Hindlimb muscle (tissue), 1 donor: ENCODE measurements around the gene SLC17A3. TPM values are rescaled to one million over a fixed set of nuclear protein-coding genes. Genes with fewer than 3 reads are reported as not detected.

Experiments used
- DNase-seq: peaks from one replicate; pipeline ENCODE4 v3.0.0-alpha.2; 2013
- polyA plus RNA-seq: library from polyadenylated mRNA; unstranded; fragments of 120-200 nt; gene quantifications from one replicate; pipeline ENCODE4 v1.2.1, GENCODE V29; 2013; ENCODE audit not compliant: insufficient read length

The SLC17A3 gene
- polyA plus RNA-seq, 1 donor = not detected

GRCh38 chr6:25835442-25836283, 38.4 kb downstream of the SLC17A3 start:
- no peak for DNase-seq

- DNase-seq = no peak
These were observed 39.1 kb downstream of the SLC17A3 start for GRCh38 chr6:25834950-25835349.

- no peak for DNase-seq
These were observed 40.9 kb downstream of the SLC17A3 start for GRCh38 chr6:25833136-25833535.

GRCh38 chr6:25832670-25833069, 41.4 kb downstream of the SLC17A3 start:
- no peak for DNase-seq

- no peak for DNase-seq
These were observed 41.8 kb downstream of the SLC17A3 start for GRCh38 chr6:25832307-25832662.

GRCh38 chr6:25831532-25832306, 42.3 kb downstream of the SLC17A3 start, which contains the start of gene SLC17A1:
Gene SLC17A1, minus strand, starts transcription at chr6:25832052. Its CDS starts 1,495 bp downstream, at chr6:25830557.
- no peak for DNase-seq

GRCh38 chr6:25830458-25830857, 43.6 kb downstream of the SLC17A3 start:
- DNase-seq = no peak

GRCh38 chr6:25829375-25829774, 44.7 kb downstream of the SLC17A3 start:
- DNase-seq = no peak

GRCh38 chr6:25821341-25821740, 52.7 kb downstream of the SLC17A3 start:
- no peak for DNase-seq

GRCh38 chr6:25816252-25816651, 57.8 kb downstream of the SLC17A3 start:
- DNase-seq = no peak

- no peak for DNase-seq
These were observed 58.8 kb downstream of the SLC17A3 start for GRCh38 chr6:25815194-25815593.

GRCh38 chr6:25804804-25805203, 69.2 kb downstream of the SLC17A3 start:
- DNase-seq = no peak

GRCh38 chr6:25801436-25801835, 72.6 kb downstream of the SLC17A3 start:
- DNase-seq = no peak

Other genes with a start within 250 kb of the SLC17A3 start
- 0.18 TPM for gene SCGN, start 222.0 kb downstream of the SLC17A3 start, polyA plus RNA-seq
- gene SLC17A4, start 119.5 kb downstream of the SLC17A3 start, polyA plus RNA-seq = not detected
- not detected for gene SLC17A1, start 42.2 kb downstream of the SLC17A3 start, polyA plus RNA-seq
- not detected for gene SLC17A2, start 56.4 kb upstream of the SLC17A3 start, polyA plus RNA-seq
- 6.4 TPM for gene TRIM38, start 88.6 kb upstream of the SLC17A3 start, polyA plus RNA-seq
- 5.9 TPM for gene HFE, start 213.2 kb upstream of the SLC17A3 start, polyA plus RNA-seq